ENCODE data around the gene CIT.

Gene CIT

GRCh38 chr12:119869720-119870119 lies 7.4 kb downstream of the CIT start:
- TF ChIP-seq, protein P1, sequence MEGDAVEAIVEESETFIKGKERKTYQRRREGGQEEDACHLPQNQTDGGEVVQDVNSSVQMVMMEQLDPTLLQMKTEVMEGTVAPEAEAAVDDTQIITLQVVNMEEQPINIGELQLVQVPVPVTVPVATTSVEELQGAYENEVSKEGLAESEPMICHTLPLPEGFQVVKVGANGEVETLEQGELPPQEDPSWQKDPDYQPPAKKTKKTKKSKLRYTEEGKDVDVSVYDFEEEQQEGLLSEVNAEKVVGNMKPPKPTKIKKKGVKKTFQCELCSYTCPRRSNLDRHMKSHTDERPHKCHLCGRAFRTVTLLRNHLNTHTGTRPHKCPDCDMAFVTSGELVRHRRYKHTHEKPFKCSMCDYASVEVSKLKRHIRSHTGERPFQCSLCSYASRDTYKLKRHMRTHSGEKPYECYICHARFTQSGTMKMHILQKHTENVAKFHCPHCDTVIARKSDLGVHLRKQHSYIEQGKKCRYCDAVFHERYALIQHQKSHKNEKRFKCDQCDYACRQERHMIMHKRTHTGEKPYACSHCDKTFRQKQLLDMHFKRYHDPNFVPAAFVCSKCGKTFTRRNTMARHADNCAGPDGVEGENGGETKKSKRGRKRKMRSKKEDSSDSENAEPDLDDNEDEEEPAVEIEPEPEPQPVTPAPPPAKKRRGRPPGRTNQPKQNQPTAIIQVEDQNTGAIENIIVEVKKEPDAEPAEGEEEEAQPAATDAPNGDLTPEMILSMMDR (conservative IDR thresholded peaks at IDR 0.05; ENCODE audit: low read length): no peak
- TF ChIP-seq EZH2phosphoT487 (IDR thresholded peaks at IDR 0.05; ENCODE audit: borderline replicate concordance): no peak
- peaks cover 50% of the 10 kb centered on the region; the same call in 1 of the 2 replicates for H3K36me3 ChIP-seq (ENCODE audit: insufficient read depth, low read length)
- no peaks in the 10 kb centered on the region for H3K27me3 ChIP-seq (ENCODE audit: insufficient read depth, low read length, poor library complexity, severe bottlenecking)
- no peak overlapping the region for H2AFZ ChIP-seq (ENCODE audit: low read length)
- H4K20me1 ChIP-seq (ENCODE audit: insufficient read depth, low read length, poor library complexity, severe bottlenecking): peaks cover 10% of the 10 kb centered on the region
- H3K4me3 ChIP-seq (ENCODE audit: low read length, poor library complexity, severe bottlenecking): no peak overlapping the region
- H3K79me2 ChIP-seq (ENCODE audit: insufficient read depth, low read length): peaks cover 38% of the 10 kb centered on the region
- no peak overlapping the region for H3K4me2 ChIP-seq (ENCODE audit: low read depth, low read length, poor library complexity, severe bottlenecking)
- no peaks in the 10 kb centered on the region for H3K9me2 ChIP-seq (replicated peaks; ENCODE audit: low read depth, low read length)
- H3K4me1 ChIP-seq (ENCODE audit: insufficient read depth, low read length, poor library complexity, severe bottlenecking): peaks cover 17% of the 10 kb centered on the region
- no peaks in the 10 kb centered on the region for H3K9me3 ChIP-seq (ENCODE audit: insufficient read depth, low read depth, low read length)
- no peaks in the 10 kb centered on the region for H3F3A ChIP-seq (ENCODE audit: low read depth)
- H3K9ac ChIP-seq (ENCODE audit: low read depth, low read length, poor library complexity, severe bottlenecking): no peak overlapping the region

DNA sequence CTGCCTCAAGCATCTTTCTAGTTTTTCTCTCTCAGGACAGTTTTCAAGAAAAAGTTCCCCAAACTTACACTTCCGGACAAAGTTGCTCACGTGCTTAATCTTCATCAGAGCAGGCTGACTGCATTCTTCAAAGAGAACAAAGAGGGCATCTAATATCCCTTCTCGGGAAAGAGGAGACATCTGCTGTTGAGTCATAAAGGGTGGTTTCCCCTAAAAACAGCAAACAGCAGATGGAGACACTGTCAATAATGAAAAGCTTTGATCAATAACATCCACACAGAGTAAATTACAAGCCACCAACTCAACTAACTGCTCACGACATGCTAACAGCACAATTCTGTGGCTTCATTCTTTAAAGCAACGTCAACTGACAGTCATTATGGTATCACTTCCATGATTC lies 8.1 kb downstream of the CIT start:
- H3K79me2 ChIP-seq (ENCODE audit: insufficient read depth, low read length): peaks cover 36% of the 10 kb centered on the region
- no peak overlapping the region for H3K4me2 ChIP-seq (ENCODE audit: low read depth, low read length, poor library complexity, severe bottlenecking)

DNA sequence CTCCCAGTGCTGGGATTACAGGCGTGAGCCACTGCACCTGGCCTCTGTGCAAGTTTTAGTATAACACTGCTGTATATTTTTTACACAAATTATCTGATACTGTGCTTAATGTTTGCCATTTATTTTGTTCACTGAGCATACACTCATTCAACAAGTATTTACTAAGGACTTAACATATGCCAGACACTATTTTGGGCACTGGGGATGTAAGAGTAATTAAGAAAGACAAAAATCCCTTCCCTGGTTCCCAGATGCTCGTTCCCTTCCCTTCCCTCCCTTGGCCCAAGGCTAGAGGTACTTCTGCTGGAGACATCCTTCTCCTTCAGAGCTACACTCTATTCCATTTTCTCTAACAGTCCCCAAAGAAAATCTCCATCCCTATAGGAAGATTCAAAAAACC lies 12.5 kb downstream of the CIT start:
- Histone ChIP-seq H3K9me2 (replicated peaks; ENCODE audit: low read depth, low read length) (no peaks in the 10 kb centered on the region), H3K27me3 (ENCODE audit: insufficient read depth, low read length, poor library complexity, severe bottlenecking) (no peaks in the 10 kb centered on the region), H3K4me2 (ENCODE audit: low read depth, low read length, poor library complexity, severe bottlenecking) (no peak overlapping the region), H4K20me1 (ENCODE audit: insufficient read depth, low read length, poor library complexity, severe bottlenecking) (no peaks in the 10 kb centered on the region), H2AFZ (ENCODE audit: low read length) (no peak overlapping the region), H3K36me3 (ENCODE audit: insufficient read depth, low read length) (peaks cover 75% of the 10 kb centered on the region; the same call in 1 of the 2 replicates), H3K9ac (ENCODE audit: low read depth, low read length, poor library complexity, severe bottlenecking) (no peak overlapping the region), H3K4me1 (ENCODE audit: insufficient read depth, low read length, poor library complexity, severe bottlenecking) (no peaks in the 10 kb centered on the region), H3K9me3 (ENCODE audit: insufficient read depth, low read depth, low read length) (no peaks in the 10 kb centered on the region), H3K4me3 (ENCODE audit: low read length, poor library complexity, severe bottlenecking) (no peak overlapping the region), H3K79me2 (ENCODE audit: insufficient read depth, low read length) (peaks cover 40% of the 10 kb centered on the region), H3F3A (ENCODE audit: low read depth) (no peaks in the 10 kb centered on the region)
- TF ChIP-seq, protein P1 (conservative IDR thresholded peaks at IDR 0.05; ENCODE audit: low read length): no peak
- no peak for TF ChIP-seq EZH2phosphoT487 (IDR thresholded peaks at IDR 0.05; ENCODE audit: borderline replicate concordance)

More for the DNA sequence above, 8.1 kb downstream of the CIT start:
- Histone ChIP-seq H3K4me3 (ENCODE audit: low read length, poor library complexity, severe bottlenecking) (no peak overlapping the region), H3F3A (ENCODE audit: low read depth) (no peaks in the 10 kb centered on the region), H3K4me1 (ENCODE audit: insufficient read depth, low read length, poor library complexity, severe bottlenecking) (peaks cover 13% of the 10 kb centered on the region), H3K9me3 (ENCODE audit: insufficient read depth, low read depth, low read length) (no peaks in the 10 kb centered on the region), H3K9me2 (replicated peaks; ENCODE audit: low read depth, low read length) (no peaks in the 10 kb centered on the region), H4K20me1 (ENCODE audit: insufficient read depth, low read length, poor library complexity, severe bottlenecking) (peaks cover 10% of the 10 kb centered on the region), H3K36me3 (ENCODE audit: insufficient read depth, low read length) (peaks cover 57% of the 10 kb centered on the region; the same call in 1 of the 2 replicates), H3K9ac (ENCODE audit: low read depth, low read length, poor library complexity, severe bottlenecking) (no peak overlapping the region), H2AFZ (ENCODE audit: low read length) (no peak overlapping the region), H3K27me3 (ENCODE audit: insufficient read depth, low read length, poor library complexity, severe bottlenecking) (no peaks in the 10 kb centered on the region)
- TF ChIP-seq, protein P1 (conservative IDR thresholded peaks at IDR 0.05; ENCODE audit: low read length): no peak
- no peak for TF ChIP-seq EZH2phosphoT487 (IDR thresholded peaks at IDR 0.05; ENCODE audit: borderline replicate concordance)
